Naive thymus-derived CD4-positive, alpha-beta T cell (primary cell): ENCODE results near the gene SV2C. TPM values are rescaled to one million over a fixed set of nuclear protein-coding genes. Genes with fewer than 3 reads are reported as not detected.
A peak's percentile ranks its signal among the peaks of the same experiment; 100 is the strongest.
"Not testable (repeated sequence)": the region's sequence is repeated elsewhere in the genome, so short reads cannot be mapped to it uniquely, and the experiment has no call there.

Source experiments
- ATAC-seq: fragments of 150-1000 bp; cut with Tn5 transposase; 2 replicates; pipeline ENCODE4 v1.10.0; 2021; ENCODE audit warnings: mild to moderate bottlenecking, moderate library complexity
- CTCF ChIA-PET: fragments of 350-600 bp; sonication (Branson Sonifier 250); formaldehyde crosslinking; loops from one replicate; lab custom pipeline; 2021; ENCODE audit warnings: antibody characterized with exemption; lab: Charles Lee
- POLR2A ChIA-PET: fragments of 350-600 bp; sonication (Branson Sonifier 250); formaldehyde crosslinking; loops from one replicate; lab custom pipeline; 2021; ENCODE audit warnings: antibody characterized with exemption, inconsistent platforms; lab: Charles Lee
- DNase-seq, 9 donors: peaks; one replicate each; pipeline versions ENCODE4 v3.0.0 to v3.0.0-alpha.2; 2020 to 2022; ENCODE audit warnings: mixed read lengths in 1 of 9
- H3K27ac ChIP-seq: one replicate; pipeline ENCODE4 v1.7.0; 2013; ENCODE audit warnings: mild to moderate bottlenecking, low read depth, low read length, moderate library complexity
- H3K27me3 ChIP-seq, 2 donors: one replicate each; pipeline ENCODE4 v1.7.0; 2013; ENCODE audit warnings: low read length in 2 of 2, mild to moderate bottlenecking in 2 of 2, moderate library complexity in 2 of 2; ENCODE audit not compliant: control insufficient read depth in 2 of 2, insufficient read depth in 2 of 2
- H3K36me3 ChIP-seq, 3 experiments: 1 replicate in 2 of 3; 2 replicates in 1 of 3; pipeline ENCODE4 v1.7.0; 2013; ENCODE audit warnings: low read length in 3 of 3, mild to moderate bottlenecking in 3 of 3, moderate library complexity in 1 of 3; ENCODE audit not compliant: insufficient read depth in 3 of 3, control insufficient read depth in 2 of 3
- H3K4me1 ChIP-seq, 2 donors: one replicate each; pipeline ENCODE4 v1.7.0; 2013; ENCODE audit warnings: low read length in 2 of 2, mild to moderate bottlenecking in 2 of 2, moderate library complexity in 1 of 2; ENCODE audit not compliant: control insufficient read depth in 2 of 2, insufficient read depth in 2 of 2
- H3K4me3 ChIP-seq: 2 replicates; pipeline ENCODE4 v1.7.0; 2013; ENCODE audit warnings: mild to moderate bottlenecking, low read length
- H3K9me3 ChIP-seq, 3 experiments: 1 replicate in 2 of 3; 2 replicates in 1 of 3; pipeline ENCODE4 v1.7.0; 2013; ENCODE audit warnings: low read length in 3 of 3; ENCODE audit not compliant: control insufficient read depth in 2 of 3
- H3K27ac Mint-ChIP-seq, 9 donors: one replicate each; pipeline ENCODE4 v1.8.0; 2020 to 2022; ENCODE audit warnings: mixed read lengths in 9 of 9, mild to moderate bottlenecking in 8 of 9, moderate library complexity in 5 of 9, inconsistent platforms in 2 of 9
- H3K27me3 Mint-ChIP-seq, 5 donors: one replicate each; pipeline ENCODE4 v1.8.0; 2021 to 2022; ENCODE audit warnings: mixed read lengths in 5 of 5, mild to moderate bottlenecking in 1 of 5
- H3K36me3 Mint-ChIP-seq, 5 donors: one replicate each; pipeline ENCODE4 v1.8.0; 2020 to 2022; ENCODE audit warnings: mixed read lengths in 5 of 5, mild to moderate bottlenecking in 3 of 5, inconsistent platforms in 1 of 5
- H3K4me1 Mint-ChIP-seq, 7 donors: one replicate each; pipeline ENCODE4 v1.8.0; 2020 to 2022; ENCODE audit warnings: mixed read lengths in 7 of 7, mild to moderate bottlenecking in 3 of 7, inconsistent platforms in 1 of 7
- H3K4me3 Mint-ChIP-seq, 10 donors: one replicate each; pipeline ENCODE4 v1.8.0; 2020 to 2022; ENCODE audit warnings: mild to moderate bottlenecking in 10 of 10, mixed read lengths in 10 of 10, moderate library complexity in 6 of 10, inconsistent platforms in 2 of 10
- H3K9me3 Mint-ChIP-seq, 11 donors: one replicate each; pipeline ENCODE4 v1.8.0; 2020 to 2022; ENCODE audit warnings: mixed read lengths in 11 of 11, mild to moderate bottlenecking in 4 of 11, inconsistent platforms in 1 of 11, moderate library complexity in 1 of 11
- intact Hi-C, 2 donors: fragments of 100-400 bp; cut with micrococcal nuclease; formaldehyde crosslinking; loops; one replicate each; pipeline ENCODE4 v1.15.1; 2023
- polyA plus RNA-seq, 2 donors: library from polyadenylated mRNA; unstranded; fragments of 300-500 nt; fragmentation: Illumina TruSeq; gene quantifications; one replicate each; pipeline ENCODE4 v1.2.3, GENCODE V29; 2021
- total RNA-seq, 6 experiments: library from RNA in 5 of 6; stranded (reverse) in 5 of 6; gene quantifications; 1 replicate in 5 of 6; 2 replicates in 1 of 6; pipeline ENCODE4 v1.2.3 and lab custom pipeline; 2021 to 2026

The SV2C gene
- total and polyA plus RNA-seq, 7 experiments from 2014 or later, result not detected

GRCh38 chr5:76365561-76365960 lies 282.4 kb downstream of the SV2C start:
- H3K4me1 Mint-ChIP-seq, result peaks cover 0 to 21% (median 5%) of the 10 kb centered on the region in 7 donors

GRCh38 chr5:76366596-76366995 lies 283.4 kb downstream of the SV2C start:
- Histone ChIP-seq H3K4me1 (no peaks in the 10 kb centered on the region), H3K27me3 (no peaks in the 10 kb centered on the region), H3K36me3 (no peaks in the 10 kb centered on the region), H3K9me3 (no peaks in the 10 kb centered on the region), H3K27ac (no peak overlapping the region), H3K4me3 (no peak overlapping the region)
- peaks cover 0 to 3% (median 0%) of the 10 kb centered on the region in 5 donors for H3K36me3 Mint-ChIP-seq
- H3K27ac Mint-ChIP-seq, result no peak overlapping the region
- no peak overlapping the region for H3K4me3 Mint-ChIP-seq
- H3K9me3 Mint-ChIP-seq, result peaks cover 0 to 4% (median 0%) of the 10 kb centered on the region in 11 donors
- intact Hi-C loops, result no loop called here
- peaks cover 0 to 17% (median 5%) of the 10 kb centered on the region in 7 donors for H3K4me1 Mint-ChIP-seq
- no peak for DNase-seq
- no peaks in the 10 kb centered on the region for H3K27me3 Mint-ChIP-seq
- ATAC-seq, result no peak
- CTCF ChIA-PET, result interaction anchor here (1.3 kb wide), 1 partner anchor 24 kb away, joined by 3 read pairs; no protein-coding TSS in a partner anchor
- POLR2A ChIA-PET, result interaction anchor here (0.7 kb wide), 1 partner anchor 35 kb away, joined by 7 read pairs; no protein-coding TSS in a partner anchor

More at GRCh38 chr5:76365561-76365960, 282.4 kb downstream of the SV2C start:
- intact Hi-C loops, result no loop called here
- no peaks in the 10 kb centered on the region for H3K36me3 ChIP-seq
- Mint-ChIP-seq H3K36me3 (peaks cover 0 to 3% (median 0%) of the 10 kb centered on the region in 5 donors), H3K27ac (no peak overlapping the region), H3K4me3 (no peak overlapping the region), H3K27me3 (no peaks in the 10 kb centered on the region), H3K9me3 (peaks cover 0 to 4% (median 0%) of the 10 kb centered on the region in 11 donors)
- no peak overlapping the region for H3K4me3 ChIP-seq
- ChIA-PET POLR2A (no interaction called here), CTCF (interaction anchor here (1.1 kb wide), 1 partner anchor 13 kb away, joined by 3 read pairs; no protein-coding TSS in a partner anchor)
- no peaks in the 10 kb centered on the region for H3K4me1 ChIP-seq
- no peaks in the 10 kb centered on the region for H3K9me3 ChIP-seq
- DNase-seq, result no peak
- H3K27ac ChIP-seq, result no peak overlapping the region
- no peaks in the 10 kb centered on the region for H3K27me3 ChIP-seq
- no peak for ATAC-seq

- no peak overlapping the region for H3K4me3 Mint-ChIP-seq
- ATAC-seq, result peak; percentile 61
- peak overlapping the region in 1 of 9 donors; percentile 69 for H3K27ac Mint-ChIP-seq
- Histone ChIP-seq H3K4me3 (no peak overlapping the region), H3K27me3 (no peaks in the 10 kb centered on the region), H3K36me3 (no peaks in the 10 kb centered on the region), H3K4me1 (no peaks in the 10 kb centered on the region), H3K9me3 (no peaks in the 10 kb centered on the region), H3K27ac (no peak overlapping the region)
- H3K36me3 Mint-ChIP-seq, result peaks cover 0 to 3% (median 0%) of the 10 kb centered on the region in 5 donors
- H3K9me3 Mint-ChIP-seq, result peaks cover 0 to 4% (median 0%) of the 10 kb centered on the region in 11 donors
- ChIA-PET POLR2A (no interaction called here), CTCF (no interaction called here)
- peak in 1 of 9 donors; percentile 30 for DNase-seq
- peaks cover 0 to 26% (median 5%) of the 10 kb centered on the region in 7 donors for H3K4me1 Mint-ChIP-seq
- intact Hi-C loops, result no loop called here
- H3K27me3 Mint-ChIP-seq, result no peaks in the 10 kb centered on the region
These were observed 284.6 kb downstream of the SV2C start for GRCh38 chr5:76367623-76368371.

GRCh38 chr5:76368941-76369340 lies 285.8 kb downstream of the SV2C start:
- ATAC-seq, result no peak
- H3K9me3 ChIP-seq, result no peaks in the 10 kb centered on the region
- peaks cover 0 to 27% (median 3%) of the 10 kb centered on the region in 7 donors for H3K4me1 Mint-ChIP-seq
- no peaks in the 10 kb centered on the region for H3K4me1 ChIP-seq
- H3K4me3 ChIP-seq, result no peak overlapping the region
- no peaks in the 10 kb centered on the region for H3K27me3 ChIP-seq
- no peaks in the 10 kb centered on the region for H3K36me3 ChIP-seq
- H3K27ac ChIP-seq, result no peak overlapping the region
- H3K36me3 Mint-ChIP-seq, result peaks cover 0 to 3% (median 0%) of the 10 kb centered on the region in 5 donors
- H3K4me3 Mint-ChIP-seq, result no peak overlapping the region
- no peak for DNase-seq
- ChIA-PET POLR2A (no interaction called here), CTCF (no interaction called here)
- H3K27me3 Mint-ChIP-seq, result no peaks in the 10 kb centered on the region
- peaks cover 0 to 4% (median 0%) of the 10 kb centered on the region in 11 donors for H3K9me3 Mint-ChIP-seq
- H3K27ac Mint-ChIP-seq, result peak overlapping the region in 2 of 9 donors; percentile 35 to 53
- intact Hi-C loops, result no loop called here

GRCh38 chr5:76369668-76370067 lies 286.5 kb downstream of the SV2C start:
- H3K9me3 Mint-ChIP-seq, H3K27ac ChIP-seq, H3K4me1 ChIP-seq, H3K9me3 ChIP-seq, H3K36me3 ChIP-seq, intact Hi-C loops, CTCF ChIA-PET, DNase-seq, H3K36me3 Mint-ChIP-seq, H3K27me3 ChIP-seq, H3K27me3 Mint-ChIP-seq, H3K27ac Mint-ChIP-seq, H3K4me3 Mint-ChIP-seq, ATAC-seq, H3K4me3 ChIP-seq: not testable (repeated sequence)
- POLR2A ChIA-PET, result interaction anchor here (0.6 kb wide), 1 partner anchor 1303 kb away, joined by 3 read pairs; no protein-coding TSS in a partner anchor
- H3K4me1 Mint-ChIP-seq, result peaks cover 0 to 27% (median 2%) of the 10 kb centered on the region in 7 donors

- ATAC-seq (no peak), DNase-seq (no peak)
- Histone ChIP-seq H3K36me3 (no peaks in the 10 kb centered on the region), H3K9me3 (no peaks in the 10 kb centered on the region), H3K27ac (no peak overlapping the region), H3K4me3 (no peak overlapping the region), H3K27me3 (no peaks in the 10 kb centered on the region), H3K4me1 (peaks cover 0 to 3% of the 10 kb centered on the region in 2 donors)
- Mint-ChIP-seq H3K4me1 (peaks cover 0 to 35% (median 4%) of the 10 kb centered on the region in 7 donors), H3K27ac (no peak overlapping the region), H3K27me3 (peaks cover 0 to 2% (median 0%) of the 10 kb centered on the region in 5 donors), H3K4me3 (no peak overlapping the region), H3K36me3 (peaks cover 0 to 3% (median 0%) of the 10 kb centered on the region in 5 donors), H3K9me3 (peaks cover 0 to 4% (median 0%) of the 10 kb centered on the region in 11 donors)
- CTCF ChIA-PET, result no interaction called here
- intact Hi-C loops, result no loop called here
- POLR2A ChIA-PET, result no interaction called here
These were observed 288.8 kb downstream of the SV2C start for GRCh38 chr5:76371960-76372322.
